ENCODE results near the gene PSMD6. TPM values are rescaled to one million over a fixed set of nuclear protein-coding genes. Genes with fewer than 3 reads are reported as not detected.

PSMD6 gene
- total and polyA plus RNA-seq, 7 donors = 49.2 to 71.7 (median 61.9) TPM

- H3K36me3 ChIP-seq = no peaks in the 10 kb centered on the region
- no peak for TF ChIP-seq POLR2AphosphoS5 (IDR thresholded peaks at IDR 0.05)
- TF ChIP-seq, protein P1, sequence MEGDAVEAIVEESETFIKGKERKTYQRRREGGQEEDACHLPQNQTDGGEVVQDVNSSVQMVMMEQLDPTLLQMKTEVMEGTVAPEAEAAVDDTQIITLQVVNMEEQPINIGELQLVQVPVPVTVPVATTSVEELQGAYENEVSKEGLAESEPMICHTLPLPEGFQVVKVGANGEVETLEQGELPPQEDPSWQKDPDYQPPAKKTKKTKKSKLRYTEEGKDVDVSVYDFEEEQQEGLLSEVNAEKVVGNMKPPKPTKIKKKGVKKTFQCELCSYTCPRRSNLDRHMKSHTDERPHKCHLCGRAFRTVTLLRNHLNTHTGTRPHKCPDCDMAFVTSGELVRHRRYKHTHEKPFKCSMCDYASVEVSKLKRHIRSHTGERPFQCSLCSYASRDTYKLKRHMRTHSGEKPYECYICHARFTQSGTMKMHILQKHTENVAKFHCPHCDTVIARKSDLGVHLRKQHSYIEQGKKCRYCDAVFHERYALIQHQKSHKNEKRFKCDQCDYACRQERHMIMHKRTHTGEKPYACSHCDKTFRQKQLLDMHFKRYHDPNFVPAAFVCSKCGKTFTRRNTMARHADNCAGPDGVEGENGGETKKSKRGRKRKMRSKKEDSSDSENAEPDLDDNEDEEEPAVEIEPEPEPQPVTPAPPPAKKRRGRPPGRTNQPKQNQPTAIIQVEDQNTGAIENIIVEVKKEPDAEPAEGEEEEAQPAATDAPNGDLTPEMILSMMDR (IDR thresholded peaks at IDR 0.05) = peak; percentile 49 to 73 (median 68)
- no peaks in the 10 kb centered on the region for H3K27me3 ChIP-seq
- intact Hi-C loops (cut with DNase I) = loop anchor here (2.0 kb wide), 2 partner anchors 31 to 49 kb away; partner anchors contain the start of gene SCAANT1
- WGBS, 2 donors = 5 to 13% methylated on average over 2 of the region's 2 CpGs
- no peak for DNase-seq
- H3K4me3 ChIP-seq = no peak overlapping the region
- H3K9me3 ChIP-seq = no peaks in the 10 kb centered on the region
- H3K27ac ChIP-seq = peak overlapping the region in 2 of 4 donors; percentile 75 to 82
- peaks cover 0 to 78% (median 50%) of the 10 kb centered on the region in 4 donors for H3K4me1 ChIP-seq
Observed at GRCh38 chr3:63961891-63962290, 61.4 kb downstream of the PSMD6 start.

Small RNA genes lying within 50 kb of the gene (small RNA-seq; reads per million reads assigned to genes)
- gene RF00012 = 0 reads per million in 3 donors

Other genes starting within 250 kb of the PSMD6 start
- not detected for gene C3orf49, start 204.2 kb downstream of the PSMD6 start, total RNA-seq
- not detected for gene C3orf49, start 204.2 kb downstream of the PSMD6 start, polyA plus RNA-seq
- 100 to 1,000 TPM in 3 of 4 donors, 10 to 100 TPM in 1; 76.6 to 129 (median 115) TPM for gene THOC7, start 159.7 kb downstream of the PSMD6 start, total RNA-seq
- 100 to 1,000 TPM in 2 of 3 donors, 10 to 100 TPM in 1; 59.7 to 113 (median 109) TPM for gene THOC7, start 159.7 kb downstream of the PSMD6 start, polyA plus RNA-seq
- gene ATXN7, start 159.6 kb downstream of the PSMD6 start, total RNA-seq = 10 to 100 TPM; 17.8 to 32.7 (median 27.3) TPM
- gene ATXN7, start 159.6 kb downstream of the PSMD6 start, polyA plus RNA-seq = 10 to 100 TPM in 1 of 3 donors, 1 to 10 TPM in 2; 2.1 to 12.7 (median 4.8) TPM
- gene SCAANT1, start 111.1 kb downstream of the PSMD6 start, total RNA-seq = not detected
- not detected for gene SCAANT1, start 111.1 kb downstream of the PSMD6 start, polyA plus RNA-seq
- 10 to 100 TPM; 61.1 to 96.7 (median 69.9) TPM for gene PRICKLE2, start 202.0 kb upstream of the PSMD6 start, total RNA-seq
- gene PRICKLE2, start 202.0 kb upstream of the PSMD6 start, polyA plus RNA-seq = 1 to 10 TPM in 2 of 3 donors, under 1 TPM in 1; 0.69 to 3.4 (median 1.2) TPM